AG04450 (cell line): ENCODE data around the gene PRKG1. TPM values are rescaled to one million over a fixed set of nuclear protein-coding genes. Genes with fewer than 3 reads are reported as not detected.
"Not testable (repeated sequence)": the region's sequence is repeated elsewhere in the genome, so short reads cannot be mapped to it uniquely, and the experiment has no call there.

ENCODE experiments used
- CTCF ChIA-PET: fragments of 300-600, 350-600 bp; formaldehyde crosslinking; extraction: SDS; loops from one replicate; lab custom pipeline; 2022; ENCODE audit warnings: antibody characterized with exemption, inconsistent platforms; lab: Charles Lee
- POLR2A ChIA-PET: fragments of 350-600 bp; formaldehyde crosslinking; extraction: SDS; loops from one replicate; lab custom pipeline; 2021; ENCODE audit warnings: antibody characterized with exemption, inconsistent platforms; lab: Yijun Ruan, JAX
- DNase-seq: peaks from one replicate; pipeline ENCODE4 v3.0.0-alpha.2; 2011; ENCODE audit warnings: low read depth, low spot score
- H3K27ac ChIP-seq: one replicate; pipeline ENCODE4 v1.5.1; 2012; ENCODE audit warnings: low read depth, low read length, control low read depth
- H3K27me3 ChIP-seq: one replicate; pipeline ENCODE4 v1.6.0; 2012; ENCODE audit warnings: low read length; ENCODE audit not compliant: control insufficient read depth, insufficient read depth
- H3K4me3 ChIP-seq: 2 replicates; pipeline ENCODE4 v1.5.1; 2011; ENCODE audit warnings: mild to moderate bottlenecking, low read depth, low read length, control low read depth
- H3K9me3 ChIP-seq: 2 replicates; pipeline ENCODE4 v1.5.1; 2012; ENCODE audit warnings: low read length; ENCODE audit not compliant: control insufficient read depth, insufficient read depth
- CTCF ChIP-seq: IDR thresholded peaks from 2 replicates; pipeline ENCODE4 v1.5.1; 2011; ENCODE audit warnings: low read depth, low read length, control low read depth, inconsistent platforms
- polyA plus RNA-seq: library from polyadenylated mRNA; depleted of rRNA; stranded (reverse); fragments of >200 nt; gene quantifications from 2 replicates; pipeline ENCODE4 v1.2.3, GENCODE V29; 2011

Gene PRKG1
- polyA plus RNA-seq, 1 experiment: 19.0 TPM

DNA sequence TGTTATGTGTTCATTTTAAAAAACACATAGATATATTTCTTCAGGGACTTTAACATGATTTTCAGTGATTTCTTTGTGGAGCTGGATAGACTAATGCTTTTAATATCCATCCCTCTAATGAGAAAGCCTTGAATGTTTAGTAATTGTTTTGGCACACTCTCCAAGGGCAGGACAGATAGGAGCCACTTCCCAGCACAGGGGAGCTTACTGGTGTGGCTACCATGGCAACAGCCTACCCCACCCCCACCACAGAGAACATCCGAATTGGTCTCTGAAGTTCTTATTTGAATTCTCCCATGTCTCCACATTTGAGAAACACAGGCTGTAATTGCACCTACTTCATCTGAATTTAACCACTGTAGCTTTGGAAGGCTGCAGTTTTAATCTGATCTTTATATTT is 87.7 kb downstream of the PRKG1 start:
- TF ChIP-seq CTCF: no peak
- CTCF ChIA-PET: no interaction called here
- H3K27me3 ChIP-seq: no peaks in the 10 kb centered on the region
- H3K4me3 ChIP-seq: no peak overlapping the region
- no peaks in the 10 kb centered on the region for H3K9me3 ChIP-seq
- POLR2A ChIA-PET: no interaction called here
- DNase-seq: no peak
- no peak overlapping the region for H3K27ac ChIP-seq

DNA sequence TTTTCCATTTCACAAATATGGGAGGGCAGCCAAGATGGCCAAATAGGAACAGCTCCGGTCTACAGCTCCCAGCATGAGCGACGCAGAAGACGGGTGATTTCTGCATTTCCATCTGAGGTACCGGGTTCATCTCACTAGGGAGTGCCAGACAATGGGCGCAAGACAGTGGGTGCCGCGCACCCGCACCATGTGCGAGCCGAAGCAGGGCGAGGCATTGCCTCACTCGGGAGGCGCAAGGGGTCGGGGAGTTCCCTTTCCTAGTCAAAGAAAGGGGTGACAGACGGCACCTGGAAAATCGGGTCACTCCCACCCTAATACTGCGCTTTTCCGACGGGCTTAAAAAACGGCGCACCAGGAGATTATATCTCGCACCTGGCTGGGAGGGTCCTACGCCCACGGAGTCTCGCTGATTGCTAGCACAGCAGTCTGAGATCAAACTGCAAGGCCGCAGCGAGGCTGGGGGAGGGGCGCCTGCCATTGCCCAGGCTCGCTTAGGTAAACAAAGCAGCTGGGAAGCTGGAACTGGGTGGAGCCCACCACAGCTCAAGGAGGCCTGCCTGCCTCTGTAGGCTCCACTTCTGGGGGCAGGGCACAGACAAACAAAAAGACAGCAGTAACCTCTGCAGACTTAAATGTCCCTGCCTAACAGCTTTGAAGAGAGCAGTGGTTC is 89.2 kb downstream of the PRKG1 start:
- H3K27me3 ChIP-seq, CTCF ChIA-PET, H3K27ac ChIP-seq, H3K4me3 ChIP-seq, POLR2A ChIA-PET, DNase-seq, H3K9me3 ChIP-seq: not testable (repeated sequence)

DNA sequence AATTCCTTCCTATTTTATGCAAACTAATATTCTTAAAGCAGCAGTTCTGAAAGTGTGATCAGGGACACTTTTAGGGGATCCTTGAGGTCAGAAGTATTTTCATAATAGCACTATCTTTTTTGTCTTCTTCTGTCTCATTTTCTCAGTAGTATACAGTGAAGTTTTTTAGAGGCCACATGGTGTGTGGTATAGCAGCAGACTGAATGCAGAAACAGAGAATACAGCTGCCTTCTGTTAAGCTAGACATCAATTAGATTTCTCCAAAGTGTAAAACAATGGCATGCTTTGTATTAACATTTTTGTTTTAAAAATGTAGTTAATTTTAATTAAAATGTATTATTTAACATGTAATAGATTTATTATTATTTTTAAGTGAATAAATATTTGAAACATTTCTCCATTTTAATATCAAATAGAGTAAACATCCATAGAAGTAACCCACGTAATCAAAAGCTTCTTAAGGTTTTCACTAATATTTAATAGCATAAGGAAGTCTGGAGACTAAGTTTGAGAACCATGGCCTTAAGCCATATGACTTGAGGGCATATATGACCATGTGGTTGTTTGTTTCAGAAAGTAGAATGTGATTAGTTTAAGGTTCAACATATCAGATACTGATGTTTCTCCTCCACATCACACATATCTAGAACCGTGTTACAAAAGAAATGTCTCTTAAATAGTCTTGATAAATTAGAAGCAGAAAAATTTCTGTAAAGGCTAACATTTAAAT is 94.0 kb downstream of the PRKG1 start:
- no peaks in the 10 kb centered on the region for H3K9me3 ChIP-seq
- no peak for DNase-seq
- H3K4me3 ChIP-seq: no peak overlapping the region
- POLR2A ChIA-PET: no interaction called here
- no peak overlapping the region for H3K27ac ChIP-seq
- CTCF ChIA-PET: no interaction called here
- H3K27me3 ChIP-seq: no peaks in the 10 kb centered on the region
- TF ChIP-seq CTCF: no peak

DNA sequence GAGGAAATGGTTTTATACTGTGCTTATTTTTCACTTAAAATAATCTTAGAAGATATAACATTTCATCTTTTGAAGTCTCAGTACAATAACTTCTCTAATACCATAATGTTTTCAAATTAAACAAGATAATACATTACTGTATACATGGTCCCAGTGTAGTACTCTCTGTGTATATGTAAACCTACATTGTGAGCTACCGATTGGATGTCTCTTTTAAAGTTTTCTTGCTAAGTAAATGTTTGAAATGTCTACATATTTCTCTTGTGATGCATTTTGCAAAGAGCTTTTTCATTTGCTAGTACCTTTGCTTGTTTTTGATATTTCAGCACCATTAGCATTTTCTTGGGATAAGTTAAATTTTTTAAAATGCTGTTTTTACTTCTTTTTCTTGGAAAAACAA is 94.8 kb downstream of the PRKG1 start:
- Histone ChIP-seq H3K9me3 (no peaks in the 10 kb centered on the region), H3K4me3 (no peak overlapping the region), H3K27ac (no peak overlapping the region), H3K27me3 (no peaks in the 10 kb centered on the region)
- DNase-seq: no peak
- TF ChIP-seq CTCF: no peak
- ChIA-PET CTCF (no interaction called here), POLR2A (interaction anchor here (1.0 kb wide), 1 partner anchor 95 kb away, joined by 3 read pairs; no protein-coding TSS in a partner anchor)

- CTCF ChIA-PET: interaction anchor here (0.6 to 0.7 kb wide), 2 partner anchors 107 to 178 kb away, joined by 3 to 4 read pairs; no protein-coding TSS in a partner anchor
- no peak overlapping the region for H3K27ac ChIP-seq
- H3K27me3 ChIP-seq: no peaks in the 10 kb centered on the region
- H3K9me3 ChIP-seq: no peaks in the 10 kb centered on the region
- POLR2A ChIA-PET: interaction anchor here (1.1 kb wide), 1 partner anchor 33 kb away, joined by 7 read pairs; no protein-coding TSS in a partner anchor
- no peak for DNase-seq
- H3K4me3 ChIP-seq: no peak overlapping the region
- TF ChIP-seq CTCF: no peak
Measured at GRCh38 chr10:51170518-51171245, 96.4 kb downstream of the PRKG1 start.
